OCI-LY3 (cell line): ENCODE measurements around the gene RBSN.

Source experiments
- H2AFZ ChIP-seq: fragments of 200-600, 300-600 bp; shearing (Covaris generic); 2 replicates; pipeline ENCODE4 v1.6.0; 2014; ENCODE audit warnings: antibody characterized with exemption, low read depth, low read length
- H3K27ac ChIP-seq: fragments of 200-600, 300-600 bp; sonication (generic); 2 replicates; pipeline ENCODE4 v1.5.1; 2014; ENCODE audit warnings: mild to moderate bottlenecking, low read length, moderate library complexity, mixed read lengths
- H3K27me3 ChIP-seq: fragments of 200-600, 300-600 bp; sonication (generic); 2 replicates; pipeline ENCODE4 v1.6.1; 2014; ENCODE audit warnings: low read depth, low read length, mixed read lengths
- H3K36me3 ChIP-seq: fragments of 200-600, 300-600 bp; sonication (generic); replicated peaks from 2 replicates; pipeline ENCODE3; 2014; ENCODE audit warnings: low read depth, low read length, mixed read lengths
- H3K4me1 ChIP-seq: fragments of 300-600, 200-600 bp; sonication (generic); 2 replicates; pipeline ENCODE4 v1.6.1; 2014; ENCODE audit warnings: low read length, mixed read lengths
- H3K4me2 ChIP-seq: fragments of 200-600, 300-600 bp; sonication (generic); 2 replicates; pipeline ENCODE4 v1.6.1; 2014; ENCODE audit warnings: low read length, mixed read lengths
- H3K4me3 ChIP-seq: fragments of 300-600, 200-600 bp; sonication (generic); 2 replicates; pipeline ENCODE4 v1.5.1; 2014; ENCODE audit warnings: antibody characterized with exemption, mild to moderate bottlenecking, low read length, moderate library complexity
- H3K79me2 ChIP-seq: fragments of 300-600, 200-600 bp; shearing (Covaris generic); 2 replicates; pipeline ENCODE4 v1.6.1; 2014; ENCODE audit warnings: mild to moderate bottlenecking, low read length, mixed read lengths
- H3K9ac ChIP-seq: fragments of 300-600, 200-600 bp; shearing (Covaris generic); 2 replicates; pipeline ENCODE4 v1.6.0; 2014; ENCODE audit warnings: mild to moderate bottlenecking, low read length, moderate library complexity
- H3K9me3 ChIP-seq: fragments of 200-600, 300-600 bp; shearing (Covaris generic); 2 replicates; pipeline ENCODE4 v1.6.1; 2014; ENCODE audit warnings: low read length, mixed read lengths; ENCODE audit not compliant: insufficient read depth
- H4K20me1 ChIP-seq: fragments of 200-600, 300-600 bp; sonication (generic); 2 replicates; pipeline ENCODE4 v1.6.1; 2016; ENCODE audit warnings: low read length, mixed read lengths; ENCODE audit not compliant: insufficient read depth
- CTCF ChIP-seq: fragments of 200-600, 300-600 bp; sonication (generic); IDR thresholded peaks from 2 replicates; pipeline ENCODE4 v1.5.1; 2014; ENCODE audit warnings: antibody characterized with exemption, low read length, low read depth
- EZH2phosphoT487 ChIP-seq: fragments of 200-600 bp; shearing (Covaris generic); IDR thresholded peaks from 2 replicates; pipeline ENCODE4 v1.6.1; 2018; ENCODE audit warnings: antibody characterized with exemption, mixed run types, low read depth

RBSN gene

GRCh38 chr3:15056676-15057404, 42.1 kb downstream of the RBSN start:
- peaks cover 53% of the 10 kb centered on the region for H3K36me3 ChIP-seq
- H3K27ac ChIP-seq = no peak overlapping the region
- H3K27me3 ChIP-seq = no peaks in the 10 kb centered on the region
- H3K4me2 ChIP-seq = no peak overlapping the region
- TF ChIP-seq CTCF (no peak), EZH2phosphoT487 (no peak)
- no peaks in the 10 kb centered on the region for H3K9me3 ChIP-seq
- H3K79me2 ChIP-seq = peaks cover 89% of the 10 kb centered on the region
- H3K4me3 ChIP-seq = no peak overlapping the region
- H3K9ac ChIP-seq = no peak overlapping the region
- H4K20me1 ChIP-seq = peaks cover 7% of the 10 kb centered on the region; the same call in 1 of the 2 replicates
- peaks cover 10% of the 10 kb centered on the region for H3K4me1 ChIP-seq
- H2AFZ ChIP-seq = no peak overlapping the region

GRCh38 chr3:15055019-15055557, 43.9 kb downstream of the RBSN start:
- peaks cover 14% of the 10 kb centered on the region for H4K20me1 ChIP-seq
- no peaks in the 10 kb centered on the region for H3K9me3 ChIP-seq
- H3K27me3 ChIP-seq = no peaks in the 10 kb centered on the region
- peaks cover 98% of the 10 kb centered on the region for H3K79me2 ChIP-seq
- H2AFZ ChIP-seq = no peak overlapping the region
- no peak overlapping the region for H3K4me2 ChIP-seq
- peaks cover 53% of the 10 kb centered on the region for H3K36me3 ChIP-seq
- H3K4me1 ChIP-seq = peaks cover 28% of the 10 kb centered on the region
- no peak overlapping the region for H3K27ac ChIP-seq
- TF ChIP-seq CTCF (no peak), EZH2phosphoT487 (no peak)
- H3K9ac ChIP-seq = no peak overlapping the region
- H3K4me3 ChIP-seq = no peak overlapping the region

GRCh38 chr3:15053541-15053940, 45.4 kb downstream of the RBSN start:
- H3K4me1 ChIP-seq = peaks cover 37% of the 10 kb centered on the region
- H3K36me3 ChIP-seq = peaks cover 55% of the 10 kb centered on the region
- H3K4me3 ChIP-seq = no peak overlapping the region
- no peaks in the 10 kb centered on the region for H3K9me3 ChIP-seq
- H3K27ac ChIP-seq = no peak overlapping the region
- no peak overlapping the region for H3K9ac ChIP-seq
- H4K20me1 ChIP-seq = peaks cover 25% of the 10 kb centered on the region
- no peaks in the 10 kb centered on the region for H3K27me3 ChIP-seq
- TF ChIP-seq EZH2phosphoT487 (no peak), CTCF (no peak)
- H2AFZ ChIP-seq = no peak overlapping the region
- peaks cover 98% of the 10 kb centered on the region for H3K79me2 ChIP-seq
- H3K4me2 ChIP-seq = no peak overlapping the region

- H2AFZ ChIP-seq = no peak overlapping the region
- peaks cover 62% of the 10 kb centered on the region for H3K36me3 ChIP-seq
- no peak overlapping the region for H3K4me3 ChIP-seq
- no peaks in the 10 kb centered on the region for H3K27me3 ChIP-seq
- H3K79me2 ChIP-seq = peaks cover 90% of the 10 kb centered on the region
- no peak overlapping the region for H3K4me2 ChIP-seq
- H3K4me1 ChIP-seq = peaks cover 37% of the 10 kb centered on the region
- no peaks in the 10 kb centered on the region for H3K9me3 ChIP-seq
- no peak overlapping the region; the same call in 1 of the 2 replicates for H3K27ac ChIP-seq
- H4K20me1 ChIP-seq = peaks cover 25% of the 10 kb centered on the region
- no peak for TF ChIP-seq CTCF
- no peak overlapping the region for H3K9ac ChIP-seq
Observed at GRCh38 chr3:15052335-15053242, 46.4 kb downstream of the RBSN start.
